C4-2B (cell line): Measurements from ENCODE around the gene CELSR3.

Experiments
- CTCF ChIP-seq: fragments of 450-650 bp; conservative IDR thresholded peaks from 2 replicates; pipeline ENCODE4 v1.5.1; 2017; ENCODE audit warnings: mild to moderate bottlenecking
- ZFX ChIP-seq: fragments of 450-650 bp; IDR thresholded peaks from 2 replicates; pipeline ENCODE4 v1.6.1; 2017

- no peak for TF ChIP-seq CTCF
- TF ChIP-seq ZFX, result no peak
Measured at GRCh38 chr3:48697952-48698351, 35.3 kb upstream of the CELSR3 start.
